ENCODE measurements around the gene MACROH2A2.
"Not testable (repeated sequence)": the region's sequence is repeated elsewhere in the genome, so short reads cannot be mapped to it uniquely, and the experiment has no call there.

Gene MACROH2A2

DNA sequence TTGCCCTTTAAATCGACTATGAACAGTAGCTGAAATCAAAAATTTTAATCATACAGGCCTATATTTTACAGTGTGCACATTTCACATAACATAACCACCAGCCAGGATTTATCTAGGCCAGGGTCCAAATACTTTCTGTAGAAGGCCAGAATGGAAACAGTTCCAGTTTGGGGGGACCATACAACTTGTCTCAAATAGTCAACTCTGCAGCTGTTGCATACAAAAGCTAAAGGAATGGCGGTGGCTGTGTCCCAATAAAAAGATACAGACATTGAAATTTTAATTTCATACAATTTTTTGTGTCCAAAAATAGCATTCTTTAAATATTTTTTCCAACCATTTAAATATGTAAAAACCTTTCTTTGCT, 94.6 kb downstream of the MACROH2A2 start:
- in situ Hi-C loops (cut with MboI; ENCODE audit: low sequenced_read_pairs): no loop called here

DNA sequence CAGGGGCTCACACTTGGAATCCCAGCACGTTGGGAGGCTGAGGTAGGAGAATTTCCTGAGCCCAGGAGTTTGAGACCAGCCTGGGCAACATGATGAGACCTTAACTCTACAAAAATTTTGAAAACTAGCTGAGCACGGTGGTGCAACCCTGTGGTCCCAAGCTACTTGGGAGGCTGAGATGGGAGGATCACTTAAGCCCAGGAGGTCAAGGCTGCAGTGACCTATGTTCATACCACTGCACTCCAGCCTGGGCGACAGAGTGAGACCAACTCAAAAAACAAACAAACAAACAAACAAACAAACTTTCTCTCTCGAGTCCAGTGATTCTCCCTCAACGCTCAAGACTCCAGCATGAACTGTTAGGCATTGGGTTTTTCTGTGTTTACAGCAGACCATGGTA, 95.9 kb downstream of the MACROH2A2 start:
- in situ Hi-C loops (cut with MboI; ENCODE audit: low sequenced_read_pairs): no loop called here

DNA sequence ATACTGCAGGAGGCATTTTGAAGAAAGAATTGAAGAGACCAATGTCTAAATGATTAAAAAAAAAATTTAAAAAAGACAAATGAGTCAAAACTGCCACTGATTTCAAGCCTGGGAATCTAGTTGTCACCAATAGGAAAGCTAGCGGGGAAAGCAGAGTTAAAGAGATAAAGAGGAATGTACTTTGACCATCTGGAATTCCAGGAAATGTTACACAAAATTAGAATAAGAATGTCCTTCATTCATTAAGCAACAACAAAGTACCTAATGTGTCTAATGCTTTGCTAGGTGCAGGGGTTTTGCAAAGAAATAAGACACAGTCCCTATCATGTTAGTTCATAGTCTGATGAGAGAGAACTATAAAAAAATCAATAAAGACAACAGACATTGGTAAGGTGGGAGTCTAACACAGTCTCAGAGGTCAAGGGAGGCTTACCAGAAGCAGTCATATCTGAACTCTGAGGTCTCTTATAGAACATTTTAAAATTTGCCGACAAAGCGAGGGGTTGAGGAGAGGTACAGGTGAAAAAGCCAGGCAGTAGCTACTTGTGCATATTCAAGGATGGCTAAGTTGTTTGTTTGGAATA, 102.7 kb downstream of the MACROH2A2 start:
- in situ Hi-C loops (cut with MboI; ENCODE audit: low sequenced_read_pairs): no loop called here

DNA sequence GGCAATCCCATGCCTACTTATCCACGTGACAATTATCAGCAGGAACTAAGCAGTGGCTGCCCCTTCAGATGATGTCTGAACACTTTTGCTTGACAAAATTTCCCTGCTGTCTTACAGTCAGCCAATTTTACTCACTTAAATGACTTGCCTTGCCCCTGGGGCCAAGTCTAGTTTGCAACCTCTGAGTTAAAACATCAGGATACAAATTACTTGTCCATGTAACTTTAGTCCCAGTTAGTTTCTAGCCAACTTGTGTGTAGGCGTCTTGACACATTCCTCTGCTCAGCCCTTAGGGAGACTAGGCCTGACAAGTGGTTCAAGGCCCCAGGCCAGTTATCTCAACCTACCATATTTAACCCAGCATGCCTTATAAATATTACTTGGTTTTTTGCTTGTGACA, 105.5 kb downstream of the MACROH2A2 start:
- in situ Hi-C loops (cut with MboI; ENCODE audit: low sequenced_read_pairs): no loop called here

DNA sequence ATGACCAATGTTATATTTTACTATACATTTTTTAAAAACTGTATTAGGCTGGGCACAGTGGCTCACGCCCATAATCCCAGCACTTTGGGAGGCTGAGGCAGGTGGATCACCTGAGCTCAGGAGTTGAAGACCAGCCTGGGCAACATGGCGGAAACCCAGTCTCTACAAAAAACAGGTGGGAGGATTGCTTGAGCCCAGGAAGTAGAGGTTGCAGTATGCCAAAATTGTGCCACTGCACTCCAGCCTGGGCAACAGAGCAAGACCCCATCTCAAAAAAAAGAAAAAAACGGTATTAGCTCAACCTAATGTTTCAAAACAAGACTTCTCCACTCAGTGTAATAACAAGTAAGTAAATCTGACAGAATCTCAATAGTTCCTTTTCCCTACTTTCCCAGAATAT, 106.7 kb downstream of the MACROH2A2 start:
- in situ Hi-C loops (cut with MboI; ENCODE audit: low sequenced_read_pairs): not testable (repeated sequence)

DNA sequence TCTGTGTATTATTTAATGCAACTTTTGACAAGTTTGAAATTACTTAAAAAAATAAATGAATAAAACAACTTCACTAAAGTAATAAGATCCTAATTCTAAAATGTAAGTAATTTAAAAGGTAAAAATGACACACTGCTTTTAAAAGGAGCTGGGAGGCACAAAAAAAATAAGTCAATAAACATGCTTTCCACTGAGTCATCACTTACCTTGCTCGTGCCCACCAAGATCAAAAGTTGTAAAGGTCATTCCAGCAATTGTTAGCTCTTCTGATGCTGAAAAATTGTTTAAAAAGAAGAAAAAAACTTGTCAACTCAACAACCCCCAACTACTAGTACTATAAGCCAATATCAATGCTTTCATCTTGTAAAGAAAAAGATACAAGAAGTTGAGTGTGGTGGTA, 108.2 kb downstream of the MACROH2A2 start:
- in situ Hi-C loops (cut with MboI; ENCODE audit: low sequenced_read_pairs): no loop called here
